ENCODE results near the gene D2HGDH. TPM values are rescaled to one million over a fixed set of nuclear protein-coding genes. Genes with fewer than 3 reads are reported as not detected.

D2HGDH gene
- total RNA-seq, 1 donor from 2014 or later: 14.5 TPM

GRCh38 chr2:241793385-241793784 is 59.0 kb downstream of the D2HGDH start:
- H3K4me3 Mint-ChIP-seq (ENCODE audit: unreplicated experiment): no peak overlapping the region

GRCh38 chr2:241794250-241794823 is 59.9 kb downstream of the D2HGDH start:
- H3K9me3 Mint-ChIP-seq (ENCODE audit: low read depth): peaks cover 7% of the 10 kb centered on the region
- peaks cover 7% of the 10 kb centered on the region for H3K36me3 Mint-ChIP-seq (ENCODE audit: low read depth)
- H3K27ac Mint-ChIP-seq (ENCODE audit: unreplicated experiment): no peak overlapping the region
- H3K27me3 Mint-ChIP-seq (ENCODE audit: low read depth): peaks cover 3% of the 10 kb centered on the region
- TF ChIP-seq CTCF (IDR thresholded peaks at IDR 0.05): no peak
- H3K4me3 Mint-ChIP-seq (ENCODE audit: unreplicated experiment): no peak overlapping the region
- DNase-seq (ENCODE audit: low spot score): no peak
- no peaks in the 10 kb centered on the region for H3K4me1 Mint-ChIP-seq (ENCODE audit: low read depth)

More at GRCh38 chr2:241793385-241793784, 59.0 kb downstream of the D2HGDH start:
- Mint-ChIP-seq H3K27me3 (ENCODE audit: low read depth) (peaks cover 3% of the 10 kb centered on the region), H3K36me3 (ENCODE audit: low read depth) (peaks cover 7% of the 10 kb centered on the region), H3K9me3 (ENCODE audit: low read depth) (peaks cover 7% of the 10 kb centered on the region), H3K27ac (ENCODE audit: unreplicated experiment) (no peak overlapping the region), H3K4me1 (ENCODE audit: low read depth) (no peaks in the 10 kb centered on the region)
- DNase-seq (ENCODE audit: low spot score): no peak
- no peak for TF ChIP-seq CTCF (IDR thresholded peaks at IDR 0.05)

GRCh38 chr2:241795021-241795999 is 60.9 kb downstream of the D2HGDH start:
- H3K36me3 Mint-ChIP-seq (ENCODE audit: low read depth): peaks cover 7% of the 10 kb centered on the region
- no peak for TF ChIP-seq CTCF (IDR thresholded peaks at IDR 0.05)
- H3K27ac Mint-ChIP-seq (ENCODE audit: unreplicated experiment): no peak overlapping the region
- H3K4me3 Mint-ChIP-seq (ENCODE audit: unreplicated experiment): no peak overlapping the region
- H3K4me1 Mint-ChIP-seq (ENCODE audit: low read depth): no peaks in the 10 kb centered on the region
- peaks cover 7% of the 10 kb centered on the region for H3K9me3 Mint-ChIP-seq (ENCODE audit: low read depth)
- no peak for DNase-seq (ENCODE audit: low spot score)
- peaks cover 3% of the 10 kb centered on the region for H3K27me3 Mint-ChIP-seq (ENCODE audit: low read depth)

- no peak for DNase-seq (ENCODE audit: low spot score)
- no peak overlapping the region for H3K27ac Mint-ChIP-seq (ENCODE audit: unreplicated experiment)
- no peaks in the 10 kb centered on the region for H3K4me1 Mint-ChIP-seq (ENCODE audit: low read depth)
- TF ChIP-seq CTCF (IDR thresholded peaks at IDR 0.05): no peak
- peaks cover 4% of the 10 kb centered on the region for H3K36me3 Mint-ChIP-seq (ENCODE audit: low read depth)
- peaks cover under 1% of the 10 kb centered on the region for H3K9me3 Mint-ChIP-seq (ENCODE audit: low read depth)
- H3K27me3 Mint-ChIP-seq (ENCODE audit: low read depth): peaks cover 3% of the 10 kb centered on the region
- no peak overlapping the region for H3K4me3 Mint-ChIP-seq (ENCODE audit: unreplicated experiment)
Observed at GRCh38 chr2:241796209-241796608, 61.8 kb downstream of the D2HGDH start.

GRCh38 chr2:241796610-241797138 is 62.2 kb downstream of the D2HGDH start:
- TF ChIP-seq CTCF (IDR thresholded peaks at IDR 0.05): no peak
- H3K27me3 Mint-ChIP-seq (ENCODE audit: low read depth): peaks cover 3% of the 10 kb centered on the region
- DNase-seq (ENCODE audit: low spot score): no peak
- no peaks in the 10 kb centered on the region for H3K9me3 Mint-ChIP-seq (ENCODE audit: low read depth)
- no peaks in the 10 kb centered on the region for H3K4me1 Mint-ChIP-seq (ENCODE audit: low read depth)
- H3K36me3 Mint-ChIP-seq (ENCODE audit: low read depth): peaks cover 4% of the 10 kb centered on the region
- H3K27ac Mint-ChIP-seq (ENCODE audit: unreplicated experiment): no peak overlapping the region
- H3K4me3 Mint-ChIP-seq (ENCODE audit: unreplicated experiment): no peak overlapping the region
